Activated gamma-delta T cell (primary cell): ENCODE data around the gene HSF5.

Source experiments
- DNase-seq: peaks from one replicate; lab custom pipeline; 2025; lab: John Stamatoyannopoulos, UW
- total RNA-seq, 2 donors: gene quantifications; one replicate each; lab custom pipeline; 2026; lab: John Stamatoyannopoulos, UW

HSF5 gene
- 2.3 to 5.8 reads per million in 2 donors for total RNA-seq

- peak; percentile 75 for DNase-seq
These were observed at the start of gene HSF5 for GRCh38 chr17:58487589-58488427. Gene HSF5 (minus strand): TSS chr17:58488408. CDS start chr17:58488274, 134 bp downstream.

DNA sequence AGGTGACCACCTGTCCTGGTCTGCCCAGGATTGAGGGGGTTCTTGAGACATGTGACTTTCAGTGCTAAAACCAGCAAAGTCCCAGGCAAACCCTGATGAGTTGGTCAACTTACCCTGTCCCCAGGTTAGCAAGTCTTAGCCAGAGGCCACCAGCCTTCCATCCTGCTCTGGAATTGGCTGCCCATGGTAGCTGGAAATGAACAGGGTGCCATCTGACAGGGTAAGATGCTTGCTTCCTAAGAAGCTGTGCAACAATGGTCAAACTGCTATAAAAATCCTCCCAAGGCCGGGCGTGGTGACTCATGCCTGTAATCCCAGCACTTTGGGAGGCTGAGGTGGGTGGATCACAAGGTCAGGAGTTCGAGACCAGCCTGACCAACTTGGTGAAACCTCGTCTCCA lies 49.1 kb upstream of the HSF5 start:
- no peak for DNase-seq

GRCh38 chr17:58536542-58536941 lies 48.3 kb upstream of the HSF5 start:
- DNase-seq = no peak

DNA sequence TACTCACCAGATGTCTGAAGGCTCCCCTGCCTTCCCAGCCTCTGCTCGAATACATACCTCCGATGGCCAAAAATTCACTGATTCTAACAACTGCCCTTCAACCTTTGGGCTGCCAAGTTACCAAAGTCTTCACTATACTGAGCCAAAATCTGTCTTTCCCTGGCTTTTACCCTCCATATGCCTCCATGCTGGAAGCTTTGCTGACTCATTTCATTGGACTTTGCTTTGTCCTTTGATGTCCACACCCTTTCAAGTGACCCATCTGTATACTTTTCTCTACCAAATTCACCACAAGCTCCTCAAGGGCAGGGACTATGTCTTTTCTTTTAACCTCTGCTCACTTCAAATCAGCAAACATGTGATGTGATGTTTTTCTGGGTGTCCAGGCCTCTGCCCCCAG lies 47.2 kb upstream of the HSF5 start:
- no peak for DNase-seq

DNA sequence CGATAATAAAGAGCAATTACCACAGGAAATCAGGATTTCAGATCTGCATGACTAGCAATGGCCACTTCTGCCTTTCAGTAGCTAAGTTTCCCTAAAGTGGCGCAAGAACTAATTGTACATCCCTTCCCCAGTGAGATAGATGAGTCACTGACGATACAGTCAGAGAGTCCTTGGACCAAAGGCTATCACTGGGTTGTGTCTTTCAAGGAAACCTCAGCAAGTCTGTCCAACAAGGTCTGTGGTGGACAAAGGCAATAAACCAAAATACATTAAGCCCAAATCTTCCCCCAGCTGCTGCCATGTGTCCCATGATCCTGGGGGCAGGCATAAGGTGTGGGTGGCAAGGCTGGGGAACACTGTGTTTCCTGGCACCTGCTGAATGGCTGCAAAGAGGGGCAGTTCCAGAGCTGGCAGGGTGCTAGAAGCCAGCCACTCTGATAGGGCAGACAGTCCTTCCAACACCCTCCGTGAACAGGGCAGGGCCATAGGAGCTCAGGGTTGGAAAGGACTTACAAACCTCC lies 46.8 kb upstream of the HSF5 start:
- DNase-seq = no peak

DNA sequence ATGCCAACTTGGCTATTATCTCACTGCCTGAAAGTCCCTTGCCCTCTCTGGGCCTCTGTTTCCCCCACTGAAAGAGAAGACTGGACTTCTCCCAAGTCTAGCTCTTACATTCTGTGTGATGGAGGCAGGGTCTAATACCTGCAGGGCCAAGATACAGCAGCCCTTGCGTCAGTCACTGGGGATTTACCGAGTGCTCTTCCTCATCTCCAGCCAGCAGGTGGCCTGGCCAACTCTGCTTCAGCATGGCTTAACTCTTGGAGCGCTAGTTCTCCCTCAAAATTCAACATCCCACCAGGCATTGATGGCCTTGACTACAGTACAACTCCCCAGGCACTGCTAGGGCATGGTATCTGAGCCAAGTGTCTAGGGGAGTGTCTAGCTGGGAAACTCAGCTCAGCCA lies 46.1 kb upstream of the HSF5 start:
- DNase-seq = no peak

DNA sequence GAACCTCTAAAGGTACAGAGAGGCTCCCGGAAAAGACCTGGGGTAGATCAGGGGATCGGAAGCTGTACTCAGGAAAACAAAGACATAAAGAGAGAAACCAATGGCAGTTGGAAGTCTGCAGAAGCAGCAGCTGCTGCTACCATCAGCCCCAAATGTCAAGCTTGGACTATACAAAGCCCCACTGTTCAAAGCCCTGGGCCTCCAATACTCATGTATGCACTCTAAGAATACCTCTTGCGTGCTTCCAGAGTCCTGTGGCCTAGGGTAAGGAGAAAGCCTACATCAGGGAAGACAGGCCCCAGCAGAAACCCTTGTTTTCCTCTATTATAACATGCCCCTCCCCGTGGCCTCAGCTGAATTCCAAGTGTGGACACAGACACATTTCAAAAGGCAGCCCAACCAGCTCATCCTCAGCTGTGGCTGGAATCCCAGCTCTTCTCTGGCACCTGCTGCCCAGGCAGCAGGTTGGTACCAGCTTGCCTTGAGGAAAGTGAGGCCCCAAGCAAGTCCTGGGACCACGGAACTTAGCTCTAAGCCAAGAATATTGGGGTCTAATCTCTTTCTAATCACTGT lies 45.5 kb upstream of the HSF5 start:
- no peak for DNase-seq

DNA sequence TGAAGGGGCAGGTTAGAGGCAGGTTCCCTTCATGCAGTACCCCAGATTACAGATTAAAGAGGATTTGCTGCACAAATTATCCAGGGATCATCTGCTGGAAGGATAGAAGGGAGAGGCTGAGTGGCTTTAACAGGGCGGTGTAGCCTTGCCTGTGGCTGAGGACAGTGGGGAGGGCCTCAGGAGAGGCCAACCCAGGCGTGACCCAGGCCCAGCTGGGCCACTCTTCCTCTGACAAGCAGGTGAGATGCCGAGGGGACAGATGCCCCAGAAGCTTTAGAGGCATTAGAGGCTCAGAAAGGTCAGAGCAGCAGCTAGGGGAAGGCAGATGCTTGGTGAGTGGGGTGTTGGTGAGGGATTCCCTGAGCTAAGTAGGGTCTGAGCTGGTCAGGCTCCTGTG lies 44.3 kb upstream of the HSF5 start:
- DNase-seq = no peak

DNA sequence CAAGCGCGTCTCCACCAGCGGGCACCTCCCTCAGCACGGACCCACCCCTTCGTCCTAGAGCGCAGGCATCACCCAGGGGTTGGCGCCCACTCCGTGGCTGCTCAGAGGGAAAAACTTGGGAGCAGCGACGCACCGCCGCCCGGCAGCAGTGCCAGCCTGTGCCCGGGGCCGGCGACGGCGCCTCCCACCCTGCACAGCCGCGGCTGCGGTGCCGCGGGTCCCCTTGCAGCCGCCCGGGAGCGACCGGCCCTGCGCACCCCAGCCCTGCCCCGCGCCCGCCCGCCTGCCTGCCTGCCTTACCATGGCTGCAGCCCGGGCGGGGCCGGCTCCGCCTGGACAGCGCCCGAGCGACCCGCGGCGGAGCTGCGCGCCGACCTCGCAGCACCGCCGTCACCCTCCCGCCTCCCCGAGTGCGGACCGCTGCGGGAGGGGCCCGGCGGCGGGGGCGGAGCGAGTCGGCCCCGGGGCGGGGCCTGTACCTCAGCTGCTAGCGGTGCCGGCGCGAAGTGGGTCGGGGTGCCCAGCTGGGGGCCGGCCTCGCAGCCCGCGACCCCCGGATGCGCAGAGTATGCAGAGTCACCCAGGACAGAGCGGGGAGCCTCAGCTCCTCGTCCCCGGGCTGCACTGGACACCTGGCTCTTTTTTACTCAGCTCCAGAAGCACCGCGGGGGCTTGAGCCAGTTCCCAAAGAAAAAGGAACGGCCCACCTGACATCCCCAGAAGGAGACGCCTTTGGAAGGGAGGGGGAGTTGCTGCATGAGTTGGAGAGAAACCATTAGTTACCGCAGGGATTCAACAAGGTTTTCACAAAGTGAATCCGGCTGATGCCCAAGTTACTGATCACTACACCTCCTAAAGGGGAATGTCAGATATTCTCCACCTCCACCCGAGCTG lies 43.7 kb upstream of the HSF5 start:
- peak; percentile 43 for DNase-seq

- DNase-seq = no peak
These were observed 42.9 kb upstream of the HSF5 start for GRCh38 chr17:58531122-58531521.

DNA sequence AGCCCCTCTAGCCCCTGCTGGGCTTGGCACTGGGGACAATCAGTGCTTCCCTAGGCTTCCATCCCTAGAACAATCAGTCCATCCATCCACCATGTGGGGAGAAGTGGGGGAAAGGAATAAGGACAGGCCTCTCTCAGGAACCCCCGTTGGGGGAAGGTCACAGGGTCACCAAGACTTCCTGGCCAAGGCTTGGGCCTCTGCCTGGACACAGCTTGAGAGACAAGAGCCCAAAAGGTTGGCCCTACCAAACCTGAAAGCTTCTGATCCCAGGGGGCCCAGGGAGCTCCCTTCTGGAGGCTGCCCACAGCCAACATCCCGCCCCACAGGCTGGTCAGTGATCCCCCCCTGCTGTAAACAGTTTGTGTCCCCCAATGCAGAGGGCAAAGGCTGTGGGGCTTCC lies 42.4 kb upstream of the HSF5 start:
- DNase-seq = no peak

DNA sequence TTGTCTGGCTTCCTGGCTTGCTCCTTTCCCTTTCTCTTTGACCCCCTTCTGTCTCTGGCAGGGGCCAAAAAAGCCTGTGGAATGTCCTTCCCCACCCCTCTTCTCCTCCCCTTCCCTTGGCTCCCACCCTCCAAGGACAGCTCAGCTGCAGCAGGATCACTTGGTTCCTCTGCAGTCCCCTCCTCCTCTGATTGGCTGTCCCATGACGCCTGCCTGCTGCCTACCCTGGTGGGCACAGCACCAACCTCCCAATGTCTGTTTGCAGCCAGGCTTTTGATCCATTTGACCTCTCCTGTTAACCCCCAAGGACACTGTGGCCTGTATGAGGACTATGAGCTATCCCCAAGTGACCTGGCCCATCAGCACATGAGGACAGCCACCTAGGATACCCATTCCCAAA lies 41.1 kb upstream of the HSF5 start:
- no peak for DNase-seq

- no peak for DNase-seq
These were observed 40.2 kb upstream of the HSF5 start for GRCh38 chr17:58528443-58528842.

- no peak for DNase-seq
These were observed 39.7 kb upstream of the HSF5 start for GRCh38 chr17:58527949-58528348.

DNA sequence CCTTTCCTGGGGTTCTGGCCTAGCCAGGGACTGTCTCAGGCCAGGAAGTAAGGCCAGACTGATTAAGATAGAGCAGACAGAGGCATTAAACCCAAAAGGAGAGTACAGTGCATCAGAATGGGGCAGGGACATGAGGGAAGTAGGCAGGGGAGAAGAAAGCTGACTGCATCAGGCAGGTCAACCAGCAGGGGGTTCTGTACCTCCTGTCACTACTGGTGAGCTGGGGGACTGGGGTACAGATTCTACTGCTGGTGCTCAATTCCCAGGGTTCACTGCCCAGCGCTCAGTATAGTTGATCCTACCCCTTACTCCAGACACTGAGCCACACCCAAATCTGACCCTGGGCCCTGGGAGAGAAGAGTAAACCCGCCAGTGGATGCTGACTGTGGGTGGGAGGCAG lies 39.1 kb upstream of the HSF5 start:
- DNase-seq = no peak

DNA sequence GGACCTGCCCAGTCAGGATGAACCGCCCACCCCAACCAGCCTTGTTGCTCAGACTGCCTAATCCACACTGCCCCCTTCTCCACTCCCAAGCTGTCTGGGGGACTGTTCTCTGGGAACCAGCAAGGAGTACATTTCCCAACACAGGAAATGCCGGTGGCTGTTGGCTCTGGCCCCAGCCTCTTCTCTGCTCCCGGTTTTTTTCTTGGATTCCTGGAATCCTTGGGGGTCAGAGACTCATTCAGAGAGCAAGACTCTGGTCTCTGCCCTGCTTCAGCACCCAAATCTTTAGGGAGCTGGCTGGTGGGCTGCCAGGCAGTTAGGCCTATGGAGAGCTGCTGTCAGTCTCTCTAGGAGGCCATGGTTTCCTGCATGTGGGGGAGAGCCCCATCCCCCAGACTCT lies 37.0 kb upstream of the HSF5 start:
- no peak for DNase-seq

GRCh38 chr17:58521680-58522079 lies 33.5 kb upstream of the HSF5 start:
- no peak for DNase-seq

GRCh38 chr17:58520843-58521430 lies 32.7 kb upstream of the HSF5 start:
- no peak for DNase-seq

GRCh38 chr17:58517928-58518609 lies 29.9 kb upstream of the HSF5 start:
- peak; percentile 98 for DNase-seq

DNA sequence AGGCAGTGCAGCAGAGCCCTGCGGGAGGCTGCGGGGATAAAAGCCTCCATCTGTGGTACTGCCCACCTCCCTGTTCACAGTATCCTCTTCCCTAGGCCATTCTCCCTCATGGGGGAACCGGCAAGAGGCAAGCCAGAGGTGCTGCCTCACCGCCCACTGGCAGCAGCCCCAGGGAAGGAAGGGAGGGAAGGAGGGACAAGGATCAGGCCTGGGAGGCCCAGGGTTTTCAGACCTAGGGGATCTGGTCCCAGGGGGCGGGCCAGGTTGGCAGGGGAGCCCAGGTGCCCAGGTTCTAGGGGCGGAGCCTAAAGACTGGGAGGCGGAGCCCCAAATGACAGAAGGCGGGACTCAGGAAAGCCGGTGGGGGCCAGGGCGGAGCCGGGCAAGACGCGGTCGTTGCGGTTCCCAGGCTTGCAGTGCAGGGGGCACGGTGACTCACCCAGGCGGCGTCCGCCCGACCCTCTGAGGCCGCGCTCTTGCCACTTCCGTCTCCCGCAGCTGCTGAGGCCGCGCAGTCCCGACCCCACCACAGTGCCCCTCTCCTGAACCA lies 29.2 kb upstream of the HSF5 start:
- no peak for DNase-seq
